Neural crest cell (in vitro differentiated cells): ENCODE measurements around the gene HDLBP. TPM values are rescaled to one million over a fixed set of nuclear protein-coding genes. Genes with fewer than 3 reads are reported as not detected.
A peak's percentile ranks its signal among the peaks of the same experiment; 100 is the strongest.
"Not testable (repeated sequence)": the region's sequence is repeated elsewhere in the genome, so short reads cannot be mapped to it uniquely, and the experiment has no call there.

Experiments used
- DNase-seq: peaks from one replicate; pipeline ENCODE4 v3.0.0; 2021; ENCODE audit warnings: low read depth, mixed read lengths, low spot score
- H3K27ac Mint-ChIP-seq: one replicate; pipeline ENCODE4 v1.8.0; 2021; ENCODE audit warnings: mild to moderate bottlenecking, mixed read lengths; ENCODE audit not compliant: unreplicated experiment
- H3K27me3 Mint-ChIP-seq: 2 replicates; pipeline ENCODE4 v1.8.0; 2021; ENCODE audit warnings: low read depth, mild to moderate bottlenecking, mixed read lengths
- H3K36me3 Mint-ChIP-seq: 2 replicates; pipeline ENCODE4 v1.8.0; 2021; ENCODE audit warnings: low read depth, mild to moderate bottlenecking, mixed read lengths
- H3K4me1 Mint-ChIP-seq: 2 replicates; pipeline ENCODE4 v1.8.0; 2021; ENCODE audit warnings: mixed read lengths
- H3K4me3 Mint-ChIP-seq: one replicate; pipeline ENCODE4 v1.8.0; 2021; ENCODE audit warnings: mild to moderate bottlenecking, mixed read lengths
- H3K9me3 Mint-ChIP-seq: 2 replicates; pipeline ENCODE4 v1.8.0; 2021; ENCODE audit warnings: mixed read lengths
- CTCF ChIP-seq: fragments of 200-600 bp; sonication (generic); conservative IDR thresholded peaks from 2 replicates; pipeline ENCODE4 v1.5.0; 2021; ENCODE audit warnings: antibody characterized with exemption, mild to moderate bottlenecking
- total RNA-seq: library from RNA; stranded (reverse); gene quantifications from 2 replicates; pipeline ENCODE4 v1.2.1, GENCODE V29; 2021

Gene HDLBP
- total RNA-seq, 1 donor from 2014 or later: 333 TPM

GRCh38 chr2:241282555-241282954, 32.9 kb downstream of the HDLBP start:
- no peak for DNase-seq
- H3K9me3 Mint-ChIP-seq: no peaks in the 10 kb centered on the region
- no peaks in the 10 kb centered on the region for H3K36me3 Mint-ChIP-seq
- no peak for TF ChIP-seq CTCF
- no peak overlapping the region for H3K27ac Mint-ChIP-seq
- no peak overlapping the region for H3K4me3 Mint-ChIP-seq
- peaks cover 14% of the 10 kb centered on the region for H3K4me1 Mint-ChIP-seq
- H3K27me3 Mint-ChIP-seq: no peaks in the 10 kb centered on the region

- H3K4me3 Mint-ChIP-seq: no peak overlapping the region
- TF ChIP-seq CTCF: no peak
- peaks cover 14% of the 10 kb centered on the region for H3K4me1 Mint-ChIP-seq
- no peak overlapping the region for H3K27ac Mint-ChIP-seq
- no peaks in the 10 kb centered on the region for H3K27me3 Mint-ChIP-seq
- no peaks in the 10 kb centered on the region for H3K9me3 Mint-ChIP-seq
- peaks cover 6% of the 10 kb centered on the region for H3K36me3 Mint-ChIP-seq
- DNase-seq: no peak
Measured at GRCh38 chr2:241280291-241280690, 35.2 kb downstream of the HDLBP start.

GRCh38 chr2:241279828-241280227, 35.6 kb downstream of the HDLBP start:
- Mint-ChIP-seq H3K27ac (no peak overlapping the region), H3K4me1 (peaks cover 14% of the 10 kb centered on the region), H3K36me3 (peaks cover 10% of the 10 kb centered on the region), H3K4me3 (no peak overlapping the region), H3K9me3 (no peaks in the 10 kb centered on the region), H3K27me3 (no peaks in the 10 kb centered on the region)
- DNase-seq: no peak
- TF ChIP-seq CTCF: no peak

- Mint-ChIP-seq H3K4me1 (peaks cover 14% of the 10 kb centered on the region), H3K36me3 (peaks cover 13% of the 10 kb centered on the region), H3K27ac (peak overlapping the region; percentile 64), H3K27me3 (no peaks in the 10 kb centered on the region), H3K4me3 (no peak overlapping the region), H3K9me3 (no peaks in the 10 kb centered on the region)
- TF ChIP-seq CTCF: no peak
- no peak for DNase-seq
Measured at GRCh38 chr2:241279413-241279812, 36.1 kb downstream of the HDLBP start.

- H3K27me3 Mint-ChIP-seq, DNase-seq, H3K9me3 Mint-ChIP-seq, H3K4me3 Mint-ChIP-seq, H3K27ac Mint-ChIP-seq: not testable (repeated sequence)
- Mint-ChIP-seq H3K4me1 (peaks cover 21% of the 10 kb centered on the region), H3K36me3 (peaks cover 13% of the 10 kb centered on the region)
Measured at GRCh38 chr2:241278306-241278705, 37.2 kb downstream of the HDLBP start.

GRCh38 chr2:241275910-241276309, 39.6 kb downstream of the HDLBP start:
- Mint-ChIP-seq H3K4me3 (no peak overlapping the region), H3K27ac (no peak overlapping the region), H3K4me1 (peaks cover 29% of the 10 kb centered on the region), H3K27me3 (no peaks in the 10 kb centered on the region), H3K9me3 (no peaks in the 10 kb centered on the region), H3K36me3 (peaks cover 13% of the 10 kb centered on the region)
- DNase-seq: no peak
- TF ChIP-seq CTCF: no peak
